Subcutaneous abdominal adipose tissue (tissue), 5 donors: ENCODE results near the gene FOXD4L6.
"Not testable (repeated sequence)": the region's sequence is repeated elsewhere in the genome, so short reads cannot be mapped to it uniquely, and the experiment has no call there.

Experiments used
- H3K27ac ChIP-seq: one replicate; pipeline ENCODE4 v1.7.0; 2013; ENCODE audit warnings: low read depth, mild to moderate bottlenecking, inconsistent platforms, low read length, moderate library complexity
- H3K27me3 ChIP-seq, 5 donors: one replicate each; pipeline ENCODE4 v1.7.0; 2013; ENCODE audit warnings: low read length in 5 of 5, inconsistent platforms in 1 of 5; ENCODE audit not compliant: control insufficient read depth in 5 of 5, insufficient read depth in 4 of 5
- H3K36me3 ChIP-seq, 5 donors: one replicate each; pipeline ENCODE4 v1.7.0; 2013; ENCODE audit warnings: low read length in 5 of 5; ENCODE audit not compliant: control insufficient read depth in 5 of 5, insufficient read depth in 5 of 5
- H3K4me1 ChIP-seq, 5 donors: one replicate each; pipeline ENCODE4 v1.7.0; 2013; ENCODE audit warnings: low read length in 5 of 5, mild to moderate bottlenecking in 3 of 5, moderate library complexity in 1 of 5; ENCODE audit not compliant: control insufficient read depth in 5 of 5, insufficient read depth in 5 of 5
- H3K4me3 ChIP-seq, 5 donors: one replicate each; pipeline ENCODE4 v1.7.0; 2013; ENCODE audit warnings: low read length in 5 of 5, low read depth in 1 of 5
- H3K9ac ChIP-seq, 5 donors: one replicate each; pipeline ENCODE4 v1.7.0; 2013; ENCODE audit warnings: low read length in 5 of 5, mild to moderate bottlenecking in 4 of 5, moderate library complexity in 3 of 5
- H3K9me3 ChIP-seq, 5 donors: one replicate each; pipeline ENCODE4 v1.7.0; 2013; ENCODE audit warnings: low read length in 5 of 5; ENCODE audit not compliant: control insufficient read depth in 5 of 5
- donor health status: healthy.
- donor health status: healthy.
- donor health status: healthy.
- donor health status: healthy.
- donor health status: healthy.

FOXD4L6 gene

GRCh38 chr9:41120696-41121095 is 7.8 kb downstream of the FOXD4L6 start:
- H3K9ac ChIP-seq, H3K27ac ChIP-seq, H3K27me3 ChIP-seq, H3K36me3 ChIP-seq, H3K9me3 ChIP-seq, H3K4me1 ChIP-seq, H3K4me3 ChIP-seq: not testable (repeated sequence)

GRCh38 chr9:41119719-41120118 is 8.8 kb downstream of the FOXD4L6 start:
- H3K9ac ChIP-seq, H3K4me1 ChIP-seq, H3K36me3 ChIP-seq, H3K9me3 ChIP-seq, H3K27me3 ChIP-seq, H3K27ac ChIP-seq, H3K4me3 ChIP-seq: not testable (repeated sequence)

GRCh38 chr9:41119311-41119710 is 9.2 kb downstream of the FOXD4L6 start:
- not testable (repeated sequence) for H3K4me3 ChIP-seq, H3K4me1 ChIP-seq, H3K27ac ChIP-seq, H3K9ac ChIP-seq, H3K27me3 ChIP-seq, H3K36me3 ChIP-seq, H3K9me3 ChIP-seq

- H3K27ac ChIP-seq, H3K27me3 ChIP-seq, H3K4me1 ChIP-seq, H3K9me3 ChIP-seq, H3K9ac ChIP-seq, H3K4me3 ChIP-seq, H3K36me3 ChIP-seq: not testable (repeated sequence)
Measured at GRCh38 chr9:41113348-41113747, 15.1 kb downstream of the FOXD4L6 start.

- not testable (repeated sequence) for H3K9ac ChIP-seq, H3K27ac ChIP-seq, H3K4me3 ChIP-seq
Measured at GRCh38 chr9:41111414-41111813, 17.1 kb downstream of the FOXD4L6 start.

GRCh38 chr9:41110913-41111312 is 17.6 kb downstream of the FOXD4L6 start:
- H3K4me3 ChIP-seq, H3K27ac ChIP-seq, H3K9ac ChIP-seq, H3K4me1 ChIP-seq, H3K27me3 ChIP-seq, H3K9me3 ChIP-seq, H3K36me3 ChIP-seq: not testable (repeated sequence)

More at GRCh38 chr9:41111414-41111813, 17.1 kb downstream of the FOXD4L6 start:
- not testable (repeated sequence) for H3K9me3 ChIP-seq, H3K27me3 ChIP-seq, H3K36me3 ChIP-seq, H3K4me1 ChIP-seq

- not testable (repeated sequence) for H3K36me3 ChIP-seq, H3K27ac ChIP-seq
Measured at GRCh38 chr9:41109253-41109652, 19.2 kb downstream of the FOXD4L6 start.

GRCh38 chr9:41108816-41109215 is 19.7 kb downstream of the FOXD4L6 start:
- not testable (repeated sequence) for H3K27me3 ChIP-seq, H3K9me3 ChIP-seq, H3K27ac ChIP-seq, H3K36me3 ChIP-seq, H3K4me3 ChIP-seq, H3K4me1 ChIP-seq, H3K9ac ChIP-seq

More at GRCh38 chr9:41109253-41109652, 19.2 kb downstream of the FOXD4L6 start:
- not testable (repeated sequence) for H3K4me3 ChIP-seq, H3K4me1 ChIP-seq, H3K27me3 ChIP-seq, H3K9ac ChIP-seq, H3K9me3 ChIP-seq

GRCh38 chr9:41106472-41107116 is 21.9 kb downstream of the FOXD4L6 start:
- not testable (repeated sequence) for H3K27me3 ChIP-seq, H3K36me3 ChIP-seq, H3K4me1 ChIP-seq, H3K4me3 ChIP-seq, H3K9me3 ChIP-seq, H3K9ac ChIP-seq, H3K27ac ChIP-seq

GRCh38 chr9:41105557-41106253 is 22.8 kb downstream of the FOXD4L6 start:
- H3K27me3 ChIP-seq, H3K9ac ChIP-seq, H3K9me3 ChIP-seq, H3K4me1 ChIP-seq, H3K27ac ChIP-seq, H3K36me3 ChIP-seq, H3K4me3 ChIP-seq: not testable (repeated sequence)
